EL (cell line): ENCODE data around the gene NGEF.
"Not testable (repeated sequence)": the region's sequence is repeated elsewhere in the genome, so short reads cannot be mapped to it uniquely, and the experiment has no call there.

ENCODE experiments used
- DNase-seq: peaks from one replicate; pipeline ENCODE4 v3.0.0-alpha.2; 2016

Gene NGEF

DNA sequence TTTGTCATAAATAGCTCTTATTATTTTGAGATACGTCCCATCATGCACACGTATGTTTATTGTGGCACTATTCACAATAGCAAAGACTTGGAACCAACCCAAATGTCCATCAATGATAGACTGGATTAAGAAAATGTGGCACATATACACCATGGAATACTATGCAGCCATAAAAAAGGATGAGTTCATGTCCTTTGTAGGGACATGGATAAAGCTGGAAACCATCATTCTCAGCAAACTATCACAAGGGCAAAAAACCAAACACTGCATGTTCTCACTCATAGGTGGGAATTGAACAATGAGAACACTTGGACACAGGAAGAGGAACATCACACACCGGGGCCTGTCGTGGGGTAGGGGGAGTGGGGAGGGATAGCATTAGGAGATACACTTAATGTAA, 6.6 kb upstream of the NGEF start:
- not testable (repeated sequence) for DNase-seq

DNA sequence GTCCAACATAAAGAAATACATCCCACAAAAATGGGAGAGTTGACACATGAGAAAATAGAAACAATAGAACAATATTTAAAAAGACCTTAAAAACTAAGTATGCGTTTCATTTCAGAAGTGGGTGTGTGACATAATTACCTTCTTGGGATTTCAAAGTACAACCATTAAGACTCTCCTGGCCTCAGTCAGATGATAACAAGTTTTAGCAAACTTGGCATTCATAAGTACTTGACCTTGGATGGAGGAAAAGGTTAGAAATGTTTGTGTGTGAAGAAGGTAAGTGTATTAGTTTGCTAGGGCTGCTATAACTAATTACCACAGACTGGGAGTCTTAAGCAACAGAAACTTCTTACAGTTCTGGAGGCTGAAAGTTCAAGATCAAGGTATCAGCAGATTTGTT, 4.9 kb upstream of the NGEF start:
- no peak for DNase-seq

DNA sequence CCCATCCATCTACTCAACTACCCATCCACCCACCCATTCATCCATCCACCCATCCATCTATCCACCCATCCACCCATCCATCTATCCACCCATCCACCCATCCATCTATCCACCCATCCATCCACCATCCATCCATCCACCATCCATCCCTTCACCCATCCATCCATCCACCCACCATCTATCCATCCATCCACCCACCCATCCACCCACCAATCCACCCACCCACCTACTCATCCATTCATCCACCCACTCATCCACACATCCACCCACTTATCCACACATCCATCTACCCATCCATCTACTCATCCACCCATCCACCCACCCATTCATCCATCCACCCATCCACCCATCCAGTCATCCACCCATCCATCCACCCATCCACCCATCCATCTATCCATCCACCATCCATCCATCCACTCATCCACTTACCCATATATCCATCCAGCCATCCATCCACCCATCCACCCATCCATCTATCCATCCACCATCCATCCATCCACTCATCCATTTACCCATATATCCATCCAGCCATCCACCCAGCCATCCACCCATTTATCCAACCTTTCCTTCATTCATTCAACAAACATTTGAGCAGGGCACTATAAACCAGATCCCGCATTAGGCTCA, 2.1 kb upstream of the NGEF start:
- DNase-seq: no peak

DNA sequence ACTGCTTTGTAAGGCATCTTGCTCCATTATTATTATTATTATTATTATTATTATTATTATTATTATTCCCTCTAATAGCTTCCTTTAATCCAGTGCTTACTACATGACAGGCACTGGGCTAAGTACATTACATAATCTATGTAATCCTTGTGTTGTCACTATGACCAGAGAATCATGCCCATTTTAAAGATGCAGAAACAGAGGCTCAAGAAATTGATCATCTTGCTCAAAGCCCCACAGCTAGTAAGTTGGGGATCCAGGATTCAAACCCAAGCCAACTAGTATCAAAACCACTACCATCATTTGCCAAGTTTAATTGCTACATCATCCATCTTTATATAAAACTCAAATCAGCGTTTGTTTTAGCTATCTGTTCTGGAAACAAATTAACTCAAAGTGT, 594 bp upstream of the NGEF start:
- DNase-seq: no peak

DNA sequence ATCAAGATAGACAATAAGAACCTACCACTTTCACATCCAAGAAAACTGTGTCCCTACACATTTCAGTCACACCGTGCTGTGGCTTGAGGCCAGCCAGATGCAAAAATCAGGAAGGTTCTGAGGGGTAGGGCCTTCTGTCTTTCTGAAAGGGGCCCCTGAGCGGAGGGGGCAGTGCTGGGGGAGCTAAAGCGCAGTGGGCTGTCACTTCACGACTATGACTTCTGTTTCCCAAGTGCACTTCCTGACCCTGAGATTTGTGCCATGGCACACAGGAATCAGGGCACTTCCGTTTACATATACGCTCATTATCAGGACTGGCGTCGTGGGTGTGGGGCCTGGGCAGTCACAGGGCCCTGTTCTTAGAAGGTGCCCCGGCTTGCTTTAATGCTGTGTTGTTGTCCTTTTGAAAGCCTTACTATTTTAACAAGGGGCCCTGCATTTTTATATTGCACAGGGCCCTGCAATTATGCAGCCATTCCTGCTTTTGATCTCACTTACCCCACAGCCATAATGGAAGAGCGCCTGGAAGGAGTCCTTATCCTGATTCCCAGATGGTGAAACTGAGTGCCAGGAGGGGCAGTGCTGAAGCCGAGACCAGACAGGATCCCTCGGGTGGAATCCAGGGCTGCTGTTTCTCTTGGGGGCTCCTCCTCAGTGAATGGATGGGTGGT, 620 bp downstream of the NGEF start:
- DNase-seq: no peak

DNA sequence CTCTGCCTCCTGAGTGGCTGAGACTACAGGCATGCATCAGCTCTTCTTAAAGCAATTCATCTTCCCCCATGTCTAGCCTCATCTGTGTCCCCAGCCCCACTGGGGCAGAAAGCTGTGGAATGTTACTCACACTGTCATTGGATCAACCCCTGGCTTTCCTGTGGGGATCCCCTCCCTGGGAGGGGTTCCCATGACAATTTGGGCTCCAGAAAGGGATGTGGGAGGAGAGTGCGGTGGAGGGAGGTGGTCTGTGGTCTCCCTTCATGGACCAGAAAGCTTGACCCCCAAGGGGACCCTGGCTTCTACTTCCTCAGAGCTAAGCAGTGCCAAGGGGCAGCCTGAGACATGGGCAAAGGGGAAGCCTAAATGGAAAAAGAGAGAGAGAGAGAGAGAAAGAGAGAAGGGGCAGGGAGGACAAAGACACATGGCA, 1.3 kb downstream of the NGEF start:
- no peak for DNase-seq

DNA sequence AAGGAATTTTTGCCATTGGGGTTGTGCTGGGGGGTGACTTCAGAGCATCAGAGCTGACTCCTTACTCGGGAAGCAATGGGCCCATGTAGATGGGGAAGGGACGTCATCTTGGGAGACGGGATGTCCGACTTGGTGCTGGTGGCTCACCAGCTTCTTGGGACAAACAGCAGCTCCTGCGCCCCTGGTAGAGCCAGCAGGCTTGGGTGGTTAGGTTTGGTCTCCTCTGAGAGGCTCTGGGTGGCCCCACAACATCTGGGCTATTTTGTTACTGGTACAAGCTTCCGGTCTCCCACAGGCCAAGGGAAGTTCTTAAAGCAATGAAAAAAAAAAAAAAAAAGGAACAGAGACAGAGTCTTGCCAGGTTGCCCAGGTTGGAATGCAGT, 1.8 kb downstream of the NGEF start:
- DNase-seq: no peak

DNA sequence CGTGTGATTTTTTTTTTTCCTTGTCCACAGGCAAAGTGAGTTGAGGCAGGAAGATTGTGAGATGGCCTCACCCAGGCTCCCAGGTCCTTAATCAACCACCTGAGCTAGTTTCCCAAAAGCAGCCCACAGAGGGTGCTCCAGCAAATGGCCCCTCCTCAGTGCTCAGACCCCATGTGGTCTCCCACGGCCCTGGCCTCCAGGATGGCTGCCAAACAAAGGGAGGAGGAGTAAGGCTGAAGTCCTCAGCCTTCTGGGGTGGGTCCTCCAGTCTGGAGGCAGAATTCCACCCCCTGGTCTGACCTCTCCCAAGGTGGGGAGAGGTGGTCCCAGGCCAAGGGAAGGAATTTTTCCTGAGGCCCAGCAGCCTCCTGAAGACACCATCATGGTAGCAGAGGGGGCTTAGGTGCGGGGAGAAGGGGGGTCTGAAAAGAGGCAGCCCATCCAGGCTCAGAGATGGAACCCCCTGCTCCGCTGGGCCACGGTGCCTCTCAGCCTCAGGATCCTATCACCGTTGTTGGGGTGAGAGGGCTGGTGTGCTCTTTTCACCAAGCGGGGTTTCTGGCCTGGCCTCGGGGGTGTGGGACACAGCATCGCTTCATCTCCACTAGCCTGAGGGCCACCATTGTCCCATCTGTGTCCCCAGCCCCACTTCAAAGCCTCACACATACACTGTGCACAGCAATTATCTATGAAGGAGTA, 2.3 kb downstream of the NGEF start:
- DNase-seq: no peak

DNA sequence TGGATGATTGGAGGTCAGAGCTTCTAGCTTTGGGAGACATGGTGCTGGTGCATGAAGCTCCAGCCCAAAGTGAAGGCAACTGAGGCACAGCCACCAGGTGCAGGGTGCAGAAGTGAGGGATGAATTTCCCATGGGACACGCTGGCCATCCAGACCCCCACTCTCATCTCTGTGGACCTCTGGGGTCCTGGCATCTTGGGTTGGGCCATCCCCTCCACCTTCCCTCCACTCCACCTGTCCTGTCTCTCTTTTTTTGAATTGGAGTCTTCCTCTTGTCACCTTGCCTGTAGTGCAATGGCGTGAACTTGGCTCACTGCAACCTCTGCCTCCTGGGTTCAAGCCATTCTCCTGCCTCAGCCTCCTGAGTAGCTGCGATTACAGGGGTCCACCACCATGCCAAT, 3.4 kb downstream of the NGEF start:
- no peak for DNase-seq

DNA sequence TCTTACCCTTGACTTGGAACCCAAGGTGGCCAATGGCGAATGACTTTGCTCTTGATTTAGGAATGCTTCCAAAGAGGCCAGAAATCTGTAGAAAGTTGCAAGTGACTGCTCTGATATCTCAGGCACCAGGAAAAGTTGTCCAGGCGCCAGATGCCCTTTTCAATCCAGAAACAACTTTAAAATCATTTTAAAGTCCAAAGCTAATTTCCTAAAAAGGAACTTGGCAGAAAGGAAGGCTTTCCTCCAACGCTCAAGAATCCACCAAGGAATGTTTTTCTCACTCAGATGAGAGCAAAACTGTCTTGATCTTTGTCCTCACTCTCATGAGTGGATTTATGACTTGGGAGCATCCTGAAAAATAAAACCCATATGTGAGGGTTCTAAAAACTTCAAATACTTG, 5.3 kb downstream of the NGEF start:
- DNase-seq: no peak

DNA sequence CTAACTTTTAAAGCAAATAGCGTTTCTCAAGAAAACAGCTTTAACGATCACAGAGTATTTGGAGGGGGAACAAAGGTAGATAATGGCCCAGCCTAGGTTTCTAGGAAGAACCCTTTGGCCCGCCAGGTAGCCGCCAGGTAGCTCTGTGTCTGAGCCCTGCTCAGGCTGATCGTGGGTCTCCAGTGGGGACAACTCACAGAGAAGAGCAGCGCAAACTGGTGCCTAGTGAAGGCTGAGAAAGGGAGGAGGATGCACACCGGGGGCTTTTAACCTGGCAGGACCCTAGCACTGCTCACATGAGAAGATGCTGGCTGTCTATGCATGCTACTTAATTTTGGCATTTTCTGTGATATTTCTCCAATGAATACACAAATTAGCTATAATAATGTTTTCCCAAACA, 5.8 kb downstream of the NGEF start:
- no peak for DNase-seq

DNA sequence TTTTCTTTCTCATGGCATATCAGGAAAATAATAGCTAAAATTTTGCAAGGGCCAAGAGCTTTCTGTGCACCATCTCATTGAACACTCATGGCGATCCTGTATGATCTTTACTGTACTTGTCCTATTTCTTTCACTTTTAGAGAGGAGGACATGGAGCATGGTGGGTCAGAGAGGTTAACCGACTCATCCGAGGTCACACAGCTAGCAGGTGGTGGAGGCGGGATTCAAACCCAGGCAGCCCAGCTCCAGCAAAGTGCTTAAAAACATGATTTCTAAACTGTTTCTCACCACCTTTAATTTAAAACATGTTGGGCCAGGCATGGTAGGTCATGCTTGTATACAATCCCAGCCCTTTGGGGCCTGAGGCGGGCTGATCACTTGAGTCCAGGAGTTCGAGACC, 6.4 kb downstream of the NGEF start:
- no peak for DNase-seq

DNA sequence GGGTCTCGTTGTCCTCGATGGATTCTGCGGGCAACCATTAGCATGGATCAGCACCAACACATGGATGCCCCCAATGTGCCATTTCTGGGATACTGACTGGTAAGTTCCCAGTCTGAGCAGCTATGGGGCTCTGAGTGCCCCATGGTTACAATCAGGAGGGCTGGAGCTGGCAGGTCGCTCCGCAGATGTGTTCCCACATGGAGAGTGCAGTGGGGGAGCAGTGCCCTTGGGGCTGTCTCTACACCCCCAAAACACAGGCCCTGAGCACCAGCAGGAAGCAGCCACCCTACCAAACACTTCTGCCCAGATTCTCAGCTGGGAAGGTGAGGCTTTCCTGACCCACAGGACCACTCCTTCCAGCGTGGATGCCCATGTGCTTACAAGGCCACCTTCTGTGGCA, 8.0 kb downstream of the NGEF start:
- no peak for DNase-seq

DNA sequence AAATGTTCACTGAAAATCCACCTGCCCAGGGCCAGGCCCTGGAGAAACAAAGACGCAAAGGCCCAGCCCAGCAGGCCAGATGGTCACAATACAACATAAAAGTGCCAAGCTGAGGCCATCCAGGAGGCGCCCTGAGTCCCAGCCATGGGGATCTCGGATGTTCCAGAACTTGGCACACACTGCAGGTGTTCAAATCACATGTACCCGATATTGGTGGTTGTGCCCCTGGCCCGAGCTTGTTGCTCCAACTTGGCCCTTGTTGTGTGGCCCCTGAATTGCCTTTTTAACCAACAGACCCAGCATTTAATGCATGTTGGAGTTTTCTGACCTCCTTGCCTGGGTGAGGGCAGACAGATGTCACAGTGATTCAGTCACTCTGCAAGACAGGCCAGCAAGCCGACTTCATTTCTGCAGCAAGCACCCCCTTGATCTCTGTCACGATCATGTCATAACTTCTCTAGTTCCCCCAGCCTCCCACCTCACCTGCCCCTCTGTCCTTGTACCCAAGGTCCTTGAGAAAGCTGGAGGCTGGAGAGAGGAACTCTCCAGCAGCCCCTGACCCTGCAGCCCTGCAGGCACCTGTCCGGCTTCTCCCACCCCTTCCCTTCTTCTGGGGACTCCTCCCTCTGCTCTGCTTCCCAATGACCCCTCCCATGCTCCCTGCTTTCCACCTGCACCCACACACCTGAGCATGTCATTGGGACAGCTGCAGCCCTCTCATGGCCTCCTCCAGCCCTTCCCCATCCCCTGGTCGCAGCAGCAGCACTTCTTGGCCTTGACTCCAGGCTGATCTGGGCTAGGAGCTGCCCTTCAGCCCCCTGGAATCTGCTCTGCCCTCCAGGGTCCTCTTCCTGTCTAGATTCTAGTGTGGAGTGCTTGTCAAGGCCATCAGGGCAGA, 9.1 kb downstream of the NGEF start:
- DNase-seq: no peak

DNA sequence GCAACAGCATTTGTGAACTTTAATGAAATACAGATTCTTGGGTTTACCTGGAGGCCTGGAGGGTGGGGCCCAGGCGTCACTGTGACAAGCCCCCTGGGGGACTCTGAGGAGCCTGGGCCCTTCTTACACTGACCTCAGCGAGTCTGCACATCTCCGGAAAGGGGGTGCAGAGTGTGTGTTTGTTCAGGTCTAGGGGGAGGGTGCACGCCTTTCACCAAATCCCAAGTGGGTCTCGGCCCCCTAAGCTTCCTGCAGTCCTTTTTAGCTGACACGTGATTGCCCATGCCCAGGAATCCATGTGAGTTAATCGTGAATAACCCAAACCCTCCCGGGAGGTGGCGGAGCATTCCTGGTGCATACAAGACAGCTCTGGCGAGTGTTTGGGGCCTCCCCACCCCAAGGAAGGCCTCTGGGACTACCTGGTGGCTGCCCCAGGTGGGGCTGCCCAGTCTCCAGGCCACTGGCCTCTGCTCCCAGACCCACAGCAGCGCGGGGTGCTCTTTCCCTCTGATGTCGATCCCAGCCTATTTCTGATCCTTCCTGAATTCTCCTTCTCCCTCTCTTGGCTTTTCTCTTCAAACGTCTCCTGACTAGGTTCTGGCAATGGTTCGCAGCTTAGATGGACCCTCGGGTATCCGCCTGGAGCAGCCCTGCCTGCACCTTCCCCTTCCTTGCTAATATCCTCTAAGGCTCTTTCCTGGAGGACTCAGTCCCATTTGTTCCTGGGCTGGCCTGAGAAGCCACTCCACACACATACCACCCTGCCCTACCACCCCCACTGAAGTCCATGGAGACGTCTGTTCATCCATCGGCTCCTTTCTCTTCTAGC, 10.0 kb downstream of the NGEF start:
- no peak for DNase-seq

DNA sequence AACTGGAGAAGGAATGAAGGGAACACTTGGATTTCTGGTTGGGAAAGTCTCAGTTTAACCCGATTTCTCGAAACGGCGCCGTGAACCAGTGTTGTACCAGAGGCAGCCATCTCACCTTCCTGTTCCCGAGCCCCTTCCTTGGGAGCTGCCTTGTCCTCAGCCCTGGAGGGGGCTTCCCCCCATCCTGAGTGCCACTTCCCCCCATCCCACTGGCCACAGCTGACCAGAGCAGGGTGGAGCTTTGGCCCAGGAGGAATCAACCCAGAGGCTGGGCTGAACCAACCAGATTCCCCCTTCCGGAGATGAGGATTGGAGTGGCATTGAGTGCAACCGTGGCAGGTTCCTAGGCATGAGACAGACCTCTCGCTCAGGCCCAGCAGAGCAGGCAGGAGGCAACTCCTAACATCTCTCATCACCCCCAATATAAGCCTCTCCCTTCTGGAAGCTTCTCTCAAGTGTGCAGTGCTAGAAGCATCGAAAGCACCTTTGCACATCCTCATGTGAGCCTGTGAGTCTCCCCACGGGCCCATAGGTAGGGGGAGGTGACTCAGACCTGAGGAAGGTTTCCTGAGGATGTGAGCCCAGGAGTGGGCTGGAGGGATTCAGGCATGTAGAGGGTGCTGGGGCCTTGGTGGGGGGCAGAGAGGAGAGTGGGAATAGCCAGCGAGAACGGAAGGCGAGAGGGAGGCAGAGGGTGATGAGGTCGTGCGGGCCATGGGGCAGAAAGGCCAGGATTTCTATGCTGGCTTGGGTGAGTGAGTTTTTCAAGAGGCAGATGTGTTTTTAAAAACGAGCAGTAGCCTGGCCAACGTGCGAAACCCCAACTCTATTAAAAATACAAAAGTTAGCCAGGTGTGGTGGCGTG, 11.9 kb downstream of the NGEF start:
- no peak for DNase-seq

DNA sequence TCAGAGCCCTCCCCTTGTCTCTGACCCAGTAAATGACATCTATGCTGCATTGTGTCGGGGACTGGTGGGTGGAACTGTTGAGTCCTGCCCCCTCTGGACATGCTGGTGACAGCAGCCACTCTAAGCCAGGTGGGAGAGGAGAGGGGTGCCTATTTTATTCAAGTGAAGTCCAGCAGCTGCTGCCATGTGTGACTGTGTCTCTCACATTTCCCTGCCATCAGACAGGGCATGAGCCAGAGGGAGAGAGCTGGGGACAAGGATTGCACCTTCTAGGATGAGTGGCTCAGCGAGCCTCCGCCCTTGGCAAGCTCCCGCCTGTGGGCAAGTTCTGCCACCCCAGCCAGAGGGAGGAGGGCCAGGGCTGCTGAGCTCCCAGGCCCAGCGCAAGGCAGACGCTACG, 13.7 kb downstream of the NGEF start:
- DNase-seq: no peak

DNA sequence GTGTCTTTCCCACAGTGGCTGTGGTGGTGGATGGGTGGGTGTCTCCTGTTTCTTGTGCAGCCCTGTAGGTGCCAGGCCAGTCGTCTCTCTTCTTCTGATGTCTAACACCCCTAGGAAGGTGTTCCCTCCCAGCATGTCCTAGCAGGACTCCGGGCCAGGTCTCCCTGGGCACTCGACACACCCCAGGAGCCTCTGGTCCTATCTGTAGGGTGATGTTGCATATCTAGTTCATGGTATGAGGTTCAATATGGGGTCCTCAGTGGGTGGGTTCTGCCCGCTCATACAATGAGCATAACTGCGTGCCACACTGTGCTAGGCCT, 14.4 kb downstream of the NGEF start:
- no peak for DNase-seq

DNA sequence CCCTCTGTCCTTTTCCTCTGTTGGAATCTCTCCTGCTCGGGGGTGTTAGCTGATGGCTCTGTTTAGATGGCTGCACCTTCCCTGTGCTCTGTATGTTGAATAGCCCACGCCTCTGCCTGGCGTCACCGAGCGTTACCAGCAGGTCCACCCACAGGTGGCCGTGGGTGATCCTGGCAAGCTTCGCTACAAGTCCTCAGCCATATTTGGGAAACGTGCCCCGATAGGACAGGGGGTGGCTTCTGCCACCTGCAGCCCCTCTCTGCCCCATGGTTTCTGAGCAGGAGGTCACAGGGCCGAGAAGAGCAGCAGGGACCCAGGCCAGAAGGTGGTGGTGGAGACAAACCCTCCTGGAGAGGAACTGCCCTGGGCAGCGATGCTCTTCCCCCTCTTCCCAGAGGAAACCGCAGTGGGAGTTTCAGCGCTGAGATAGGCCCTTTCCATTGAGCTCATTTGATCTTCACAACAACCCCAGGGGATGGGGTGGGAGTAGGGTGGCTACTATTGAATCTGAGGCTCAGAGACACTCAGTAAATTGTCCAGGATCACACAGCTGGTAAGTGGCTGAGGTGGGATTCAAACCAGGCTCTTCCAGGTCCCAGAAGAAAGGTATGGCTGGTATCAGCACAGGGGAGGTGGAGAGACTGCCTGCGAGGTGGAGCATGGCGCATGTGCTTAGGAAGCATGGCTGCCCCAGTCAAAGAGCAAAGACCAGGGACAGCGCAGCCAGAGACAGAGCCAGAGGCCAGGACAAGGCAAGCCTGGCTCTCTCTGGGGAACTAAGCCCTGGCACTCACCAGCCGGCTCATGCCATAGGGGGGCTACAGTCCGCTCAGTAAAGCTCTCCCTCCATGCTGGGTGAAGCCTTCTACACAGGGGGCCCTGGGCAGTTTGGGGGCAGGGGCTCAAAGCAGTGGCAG, 15.0 kb downstream of the NGEF start:
- no peak for DNase-seq

DNA sequence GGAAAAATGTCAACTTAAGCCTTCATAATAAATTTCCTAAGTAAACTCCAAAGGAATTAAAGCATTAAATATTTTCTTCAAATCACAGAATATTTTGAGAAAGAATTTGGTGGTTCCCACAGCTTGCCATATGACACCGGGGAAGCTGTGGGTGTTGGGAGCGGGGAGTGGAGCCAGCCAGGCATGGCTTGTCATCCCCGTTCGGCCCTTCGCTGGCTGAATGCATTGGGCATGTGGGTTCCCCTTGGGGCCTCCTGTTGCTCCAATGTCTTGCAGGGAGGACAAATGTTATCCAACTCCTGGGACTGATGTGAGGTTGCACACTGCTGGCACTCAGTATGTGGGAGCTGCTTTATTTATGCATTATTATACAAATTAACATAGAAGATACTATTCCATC, 18.6 kb downstream of the NGEF start:
- no peak for DNase-seq
